SK-N-SH treated with all-trans-retinoic acid at 6 μM for 48 hours (cell line): ENCODE measurements around the gene ACAP2.

Experiments used
- CREB5 ChIP-seq: fragments of 250-450 bp; sonication (Bioruptor Pico); IDR thresholded peaks from 2 replicates; pipeline ENCODE4 v1.5.1; 2020; ENCODE audit warnings: low read depth, mild to moderate bottlenecking, moderate library complexity
- ESRRG ChIP-seq: fragments of 250-450 bp; sonication (Bioruptor Pico); IDR thresholded peaks from 2 replicates; pipeline ENCODE4 v1.6.1; 2021; ENCODE audit warnings: mild to moderate bottlenecking
- PATZ1 ChIP-seq: fragments of 250-450 bp; sonication (Bioruptor Pico); IDR thresholded peaks from 2 replicates; pipeline ENCODE4 v1.8.0; 2020; ENCODE audit warnings: mild to moderate bottlenecking, moderate library complexity, borderline replicate concordance
- RARB ChIP-seq: fragments of 250-450 bp; sonication (Bioruptor Pico); IDR thresholded peaks from 2 replicates; pipeline ENCODE4 v1.8.0; 2021; ENCODE audit warnings: mild to moderate bottlenecking, moderate library complexity
- ZFP3 ChIP-seq: fragments of 250-450 bp; sonication (Bioruptor Pico); IDR thresholded peaks from 2 replicates; pipeline ENCODE4 v1.5.0; 2020; ENCODE audit warnings: mild to moderate bottlenecking, moderate library complexity

GRCh38 chr3:195236076-195236798 is 206.6 kb downstream of the ACAP2 start:
- TF ChIP-seq CREB5 (CRISPR knock-in tag) = no peak
- no peak for TF ChIP-seq ESRRG (CRISPR knock-in tag)
- TF ChIP-seq PATZ1 (CRISPR knock-in tag) = no peak
- TF ChIP-seq RARB (CRISPR knock-in tag) = no peak
- no peak for TF ChIP-seq ZFP3 (CRISPR knock-in tag)
